ENCODE measurements around the gene UBA1.

DNA sequence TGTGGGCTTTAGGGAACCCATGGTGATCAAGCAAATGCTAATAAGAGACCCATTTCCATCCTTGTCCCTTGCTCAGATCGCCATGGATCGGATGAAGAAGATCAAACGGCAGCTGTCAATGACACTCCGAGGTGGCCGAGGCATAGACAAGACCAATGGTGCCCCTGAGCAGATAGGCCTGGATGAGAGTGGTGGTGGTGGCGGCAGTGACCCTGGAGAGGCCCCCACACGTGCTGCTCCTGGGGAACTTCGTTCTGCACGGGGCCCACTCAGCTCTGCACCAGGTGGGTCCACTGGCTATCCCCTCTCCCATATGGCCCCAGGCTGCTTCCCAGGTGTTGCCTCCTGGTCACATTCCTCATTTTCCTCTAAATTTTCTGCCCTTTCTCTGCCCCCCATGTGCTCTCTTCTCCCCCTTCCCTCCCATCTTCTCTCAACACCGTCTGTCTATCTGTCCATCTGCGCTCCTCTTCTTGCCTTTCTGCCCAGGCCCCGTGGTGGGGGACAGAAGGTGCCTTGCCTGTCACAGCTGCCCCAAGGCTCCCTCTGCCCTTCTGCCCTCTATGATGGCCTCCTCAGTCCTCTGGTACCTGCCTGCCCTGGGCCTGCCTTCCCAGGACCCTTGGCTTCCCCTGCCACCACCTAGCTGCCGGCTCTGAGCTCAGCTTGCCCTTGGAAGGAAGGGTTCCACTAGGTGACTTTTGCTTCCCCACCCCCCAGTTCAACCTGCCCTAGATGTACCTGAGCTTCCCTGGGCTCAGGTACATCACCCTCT lies 30.0 kb downstream of the UBA1 start:
- TF ChIP-seq, protein P1, sequence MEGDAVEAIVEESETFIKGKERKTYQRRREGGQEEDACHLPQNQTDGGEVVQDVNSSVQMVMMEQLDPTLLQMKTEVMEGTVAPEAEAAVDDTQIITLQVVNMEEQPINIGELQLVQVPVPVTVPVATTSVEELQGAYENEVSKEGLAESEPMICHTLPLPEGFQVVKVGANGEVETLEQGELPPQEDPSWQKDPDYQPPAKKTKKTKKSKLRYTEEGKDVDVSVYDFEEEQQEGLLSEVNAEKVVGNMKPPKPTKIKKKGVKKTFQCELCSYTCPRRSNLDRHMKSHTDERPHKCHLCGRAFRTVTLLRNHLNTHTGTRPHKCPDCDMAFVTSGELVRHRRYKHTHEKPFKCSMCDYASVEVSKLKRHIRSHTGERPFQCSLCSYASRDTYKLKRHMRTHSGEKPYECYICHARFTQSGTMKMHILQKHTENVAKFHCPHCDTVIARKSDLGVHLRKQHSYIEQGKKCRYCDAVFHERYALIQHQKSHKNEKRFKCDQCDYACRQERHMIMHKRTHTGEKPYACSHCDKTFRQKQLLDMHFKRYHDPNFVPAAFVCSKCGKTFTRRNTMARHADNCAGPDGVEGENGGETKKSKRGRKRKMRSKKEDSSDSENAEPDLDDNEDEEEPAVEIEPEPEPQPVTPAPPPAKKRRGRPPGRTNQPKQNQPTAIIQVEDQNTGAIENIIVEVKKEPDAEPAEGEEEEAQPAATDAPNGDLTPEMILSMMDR (conservative IDR thresholded peaks at IDR 0.05; ENCODE audit: low read length) = no peak
- TF ChIP-seq EZH2phosphoT487 (IDR thresholded peaks at IDR 0.05; ENCODE audit: borderline replicate concordance) = no peak
